HG03354 (cell line): ENCODE results near the gene SLC18B1.

Source experiments
- ATAC-seq: cut with Tn5 transposase; IDR thresholded peaks from one replicate; pipeline ENCODE4 v1.9.1; 2021; ENCODE audit warnings: mild to moderate bottlenecking; ENCODE audit not compliant: unreplicated experiment, poor library complexity, severe bottlenecking

SLC18B1 gene

GRCh38 chr6:132750455-132751248 lies 47.8 kb downstream of the SLC18B1 start:
- peak; percentile 92 for ATAC-seq

GRCh38 chr6:132749111-132749510 lies 49.3 kb downstream of the SLC18B1 start:
- ATAC-seq: no peak

DNA sequence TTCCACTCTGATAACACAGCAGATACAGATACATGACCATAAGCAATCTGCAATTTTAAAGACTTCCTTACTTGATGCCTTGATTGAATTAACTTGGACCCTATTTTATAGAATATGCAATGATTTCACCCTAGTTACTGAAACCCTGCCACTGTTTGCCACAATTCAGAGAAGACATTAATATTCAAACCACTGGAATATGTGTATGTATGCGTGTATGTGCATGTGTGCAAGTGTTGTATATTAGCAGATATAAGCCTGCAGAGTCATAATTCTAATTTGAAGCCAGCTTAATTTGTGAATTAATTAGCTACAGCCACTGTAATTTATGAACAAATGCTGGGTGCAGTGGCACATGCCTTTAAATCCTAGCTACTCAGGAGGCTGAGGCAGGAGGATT lies 50.0 kb downstream of the SLC18B1 start:
- ATAC-seq: no peak

DNA sequence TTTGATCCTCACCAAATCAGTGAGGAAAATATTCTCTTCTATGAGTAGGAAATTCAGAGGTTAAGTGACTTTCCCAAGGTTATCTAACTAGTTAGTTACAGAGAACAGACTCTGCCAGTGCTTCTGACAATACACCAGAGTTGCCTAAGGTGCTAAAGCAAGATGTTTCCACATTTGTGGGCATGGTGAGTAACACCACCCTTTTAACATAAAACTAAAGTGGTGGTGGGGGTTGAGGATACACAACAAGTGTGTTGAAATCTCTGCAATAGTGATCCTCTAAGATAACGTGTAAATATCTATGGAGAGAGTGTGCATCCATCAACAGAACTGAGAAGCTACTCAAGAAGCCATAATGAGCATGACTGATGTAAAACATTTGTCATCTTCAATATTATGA lies 52.4 kb downstream of the SLC18B1 start:
- no peak for ATAC-seq

- ATAC-seq: no peak
Measured at GRCh38 chr6:132742495-132742894, 55.9 kb downstream of the SLC18B1 start.

GRCh38 chr6:132741281-132741680 lies 57.2 kb downstream of the SLC18B1 start:
- ATAC-seq: no peak

- ATAC-seq: no peak
Measured at GRCh38 chr6:132736239-132736638, 62.2 kb downstream of the SLC18B1 start.

GRCh38 chr6:132734694-132735236 lies 63.7 kb downstream of the SLC18B1 start:
- no peak for ATAC-seq

GRCh38 chr6:132733814-132734213 lies 64.6 kb downstream of the SLC18B1 start:
- no peak for ATAC-seq

- no peak for ATAC-seq
Measured at GRCh38 chr6:132733283-132733682, 65.2 kb downstream of the SLC18B1 start.

GRCh38 chr6:132731086-132731485 lies 67.4 kb downstream of the SLC18B1 start:
- no peak for ATAC-seq

DNA sequence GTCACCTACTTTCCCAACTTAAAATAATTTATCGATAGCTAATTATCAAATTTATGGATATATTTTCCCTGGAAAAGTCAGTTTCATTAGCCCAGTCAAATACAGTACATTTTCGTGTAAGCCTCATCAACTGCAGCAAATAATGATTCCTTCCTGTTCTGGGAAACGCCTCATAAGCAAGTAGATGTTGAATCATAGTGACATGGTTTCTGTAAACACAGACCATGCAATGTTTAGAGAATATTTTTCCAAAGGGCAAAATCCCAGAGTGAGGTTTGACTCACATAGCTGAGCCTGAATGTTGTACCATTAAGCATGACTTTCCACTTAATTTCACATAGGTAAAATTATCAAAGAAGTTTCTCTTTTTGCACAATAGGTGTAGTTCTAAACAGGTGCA lies 67.9 kb downstream of the SLC18B1 start:
- no peak for ATAC-seq

- no peak for ATAC-seq
Measured at GRCh38 chr6:132728616-132729015, 69.8 kb downstream of the SLC18B1 start.

DNA sequence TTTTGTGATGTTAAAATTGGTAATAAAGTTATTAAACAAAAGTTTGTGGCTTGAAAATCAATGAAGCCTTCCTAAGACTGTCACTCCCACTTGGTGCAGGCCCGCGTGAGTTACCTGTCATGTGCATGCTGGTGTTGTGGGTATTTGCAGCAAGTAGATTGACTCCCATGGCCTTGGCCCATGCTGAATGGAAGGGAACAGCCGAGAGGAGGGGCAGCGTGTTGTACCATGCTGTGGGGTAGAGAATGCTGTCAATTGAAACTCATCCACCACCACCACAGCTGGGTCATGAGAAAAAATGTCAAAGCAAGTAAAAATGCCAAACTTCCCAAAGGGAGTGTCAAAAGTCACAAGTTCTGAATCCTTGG lies 71.8 kb downstream of the SLC18B1 start:
- no peak for ATAC-seq

- peak; percentile 87 for ATAC-seq
Measured at GRCh38 chr6:132725947-132726607, 72.4 kb downstream of the SLC18B1 start.

DNA sequence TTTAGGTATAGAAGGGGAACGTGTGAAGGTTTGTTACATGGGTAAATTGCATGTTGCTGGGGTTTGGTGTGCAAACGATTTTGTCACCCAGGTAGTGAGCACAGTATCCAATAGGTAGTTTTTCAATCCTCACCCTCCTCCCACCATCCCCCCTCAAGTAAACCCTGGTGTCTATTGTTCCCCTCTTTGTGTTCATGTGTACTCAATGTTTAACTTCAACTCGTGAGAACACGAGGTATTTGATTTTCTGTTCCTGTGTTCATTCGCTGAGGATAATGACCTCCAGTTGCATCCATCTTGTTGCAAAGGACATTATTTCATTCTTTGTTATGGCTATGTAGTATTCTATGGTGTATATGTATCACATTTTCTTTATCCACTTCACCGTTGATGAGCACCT lies 73.0 kb downstream of the SLC18B1 start:
- ATAC-seq: peak; percentile 23

- ATAC-seq: no peak
Measured at GRCh38 chr6:132719736-132720448, 78.5 kb downstream of the SLC18B1 start.
